SK-N-SH treated with all-trans-retinoic acid at 6 μM for 48 hours (cell line): ENCODE data around the gene MET.

Experiments
- ATAC-seq: fragments of 200-7000 bp; cut with Tn5 transposase; 3 replicates; pipeline ENCODE4 v1.9.1; 2020; ENCODE audit warnings: mild to moderate bottlenecking, moderate library complexity
- CSDC2 ChIP-seq: fragments of 250-450 bp; sonication (Bioruptor Pico); IDR thresholded peaks from 2 replicates; pipeline ENCODE4 v1.5.0; 2020; ENCODE audit warnings: mild to moderate bottlenecking, moderate library complexity
- ESRRG ChIP-seq: fragments of 250-450 bp; sonication (Bioruptor Pico); IDR thresholded peaks from 2 replicates; pipeline ENCODE4 v1.6.1; 2021; ENCODE audit warnings: mild to moderate bottlenecking
- GLIS3 ChIP-seq: fragments of 250-450 bp; sonication (Bioruptor Pico); IDR thresholded peaks from 2 replicates; pipeline ENCODE4 v1.5.0; 2020; ENCODE audit warnings: mild to moderate bottlenecking, moderate library complexity
- ISL1 ChIP-seq: fragments of 250-450 bp; sonication (Bioruptor Pico); IDR thresholded peaks from 2 replicates; pipeline ENCODE4 v2.1.2; 2022; ENCODE audit warnings: mild to moderate bottlenecking, moderate library complexity
- OSR1 ChIP-seq: fragments of 250-450 bp; sonication (Bioruptor Pico); IDR thresholded peaks from 2 replicates; pipeline ENCODE4 v1.8.0; 2022; ENCODE audit warnings: moderate library complexity, mild to moderate bottlenecking, inconsistent platforms
- PPARA ChIP-seq: fragments of 250-450 bp; sonication (Bioruptor Pico); IDR thresholded peaks from 2 replicates; pipeline ENCODE4 v1.5.0; 2020; ENCODE audit warnings: mild to moderate bottlenecking, borderline replicate concordance
- SNAI2 ChIP-seq: fragments of 250-450 bp; sonication (Bioruptor Pico); IDR thresholded peaks from 2 replicates; pipeline ENCODE4 v1.5.0; 2020; ENCODE audit warnings: mild to moderate bottlenecking, moderate library complexity
- TCF4 ChIP-seq: fragments of 250-450 bp; sonication (Bioruptor Pico); IDR thresholded peaks from 2 replicates; pipeline ENCODE4 v1.8.0; 2021; ENCODE audit warnings: mild to moderate bottlenecking, moderate library complexity, borderline replicate concordance
- TOX ChIP-seq: fragments of 250-450 bp; sonication (Bioruptor Pico); IDR thresholded peaks from 2 replicates; pipeline ENCODE4 v1.8.0; 2021; ENCODE audit warnings: mild to moderate bottlenecking, moderate library complexity, borderline replicate concordance
- ZC3H10 ChIP-seq: fragments of 250-450 bp; sonication (Bioruptor Pico); IDR thresholded peaks from 2 replicates; pipeline ENCODE4 v1.5.1; 2021; ENCODE audit warnings: mild to moderate bottlenecking, moderate library complexity
- ZFP3 ChIP-seq: fragments of 250-450 bp; sonication (Bioruptor Pico); IDR thresholded peaks from 2 replicates; pipeline ENCODE4 v1.5.0; 2020; ENCODE audit warnings: mild to moderate bottlenecking, moderate library complexity
- ZNF565 ChIP-seq: fragments of 450-650 bp; formaldehyde crosslinking; conservative IDR thresholded peaks from 2 replicates; pipeline ENCODE4 v1.5.0; 2020; ENCODE audit warnings: low read depth, mild to moderate bottlenecking, moderate library complexity
- TF ChIP-seq, protein P1 (sequence below): fragments of 250-450 bp; sonication (Bioruptor Pico); IDR thresholded peaks from 2 replicates; pipeline ENCODE4 v1.5.0; 2020; ENCODE audit warnings: mild to moderate bottlenecking, moderate library complexity
- TF ChIP-seq, protein P2 (sequence below): fragments of 250-450 bp; sonication (Bioruptor Pico); IDR thresholded peaks from 2 replicates; pipeline ENCODE4 v1.8.0; 2020; ENCODE audit warnings: mild to moderate bottlenecking, moderate library complexity, borderline replicate concordance
- TF ChIP-seq, protein P3 (sequence below): fragments of 250-450 bp; sonication (Bioruptor Pico); IDR thresholded peaks from 2 replicates; pipeline ENCODE4 v1.8.0; 2021; ENCODE audit warnings: low read depth, mild to moderate bottlenecking, moderate library complexity, borderline replicate concordance
- TF ChIP-seq, protein P4 (sequence below): fragments of 250-450 bp; sonication (Bioruptor Pico); IDR thresholded peaks from 2 replicates; pipeline ENCODE4 v1.5.1; 2020; ENCODE audit warnings: low read depth, mild to moderate bottlenecking, moderate library complexity
- TF ChIP-seq, protein P5 (sequence below): fragments of 250-450 bp; sonication (Bioruptor Pico); IDR thresholded peaks from 2 replicates; pipeline ENCODE4 v1.5.1; 2021; ENCODE audit warnings: mild to moderate bottlenecking, moderate library complexity

Gene MET

DNA sequence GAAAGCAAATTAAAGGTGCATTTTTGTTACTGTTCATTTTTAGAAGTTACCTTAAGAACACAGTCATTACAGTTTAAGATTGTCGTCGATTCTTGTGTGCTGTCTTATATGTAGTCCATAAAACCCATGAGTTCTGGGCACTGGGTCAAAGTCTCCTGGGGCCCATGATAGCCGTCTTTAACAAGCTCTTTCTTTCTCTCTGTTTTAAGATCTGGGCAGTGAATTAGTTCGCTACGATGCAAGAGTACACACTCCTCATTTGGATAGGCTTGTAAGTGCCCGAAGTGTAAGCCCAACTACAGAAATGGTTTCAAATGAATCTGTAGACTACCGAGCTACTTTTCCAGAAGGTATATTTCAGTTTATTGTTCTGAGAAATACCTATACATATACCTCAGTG, 99.6 kb downstream of the MET start (continued):
- TF ChIP-seq, protein P1, sequence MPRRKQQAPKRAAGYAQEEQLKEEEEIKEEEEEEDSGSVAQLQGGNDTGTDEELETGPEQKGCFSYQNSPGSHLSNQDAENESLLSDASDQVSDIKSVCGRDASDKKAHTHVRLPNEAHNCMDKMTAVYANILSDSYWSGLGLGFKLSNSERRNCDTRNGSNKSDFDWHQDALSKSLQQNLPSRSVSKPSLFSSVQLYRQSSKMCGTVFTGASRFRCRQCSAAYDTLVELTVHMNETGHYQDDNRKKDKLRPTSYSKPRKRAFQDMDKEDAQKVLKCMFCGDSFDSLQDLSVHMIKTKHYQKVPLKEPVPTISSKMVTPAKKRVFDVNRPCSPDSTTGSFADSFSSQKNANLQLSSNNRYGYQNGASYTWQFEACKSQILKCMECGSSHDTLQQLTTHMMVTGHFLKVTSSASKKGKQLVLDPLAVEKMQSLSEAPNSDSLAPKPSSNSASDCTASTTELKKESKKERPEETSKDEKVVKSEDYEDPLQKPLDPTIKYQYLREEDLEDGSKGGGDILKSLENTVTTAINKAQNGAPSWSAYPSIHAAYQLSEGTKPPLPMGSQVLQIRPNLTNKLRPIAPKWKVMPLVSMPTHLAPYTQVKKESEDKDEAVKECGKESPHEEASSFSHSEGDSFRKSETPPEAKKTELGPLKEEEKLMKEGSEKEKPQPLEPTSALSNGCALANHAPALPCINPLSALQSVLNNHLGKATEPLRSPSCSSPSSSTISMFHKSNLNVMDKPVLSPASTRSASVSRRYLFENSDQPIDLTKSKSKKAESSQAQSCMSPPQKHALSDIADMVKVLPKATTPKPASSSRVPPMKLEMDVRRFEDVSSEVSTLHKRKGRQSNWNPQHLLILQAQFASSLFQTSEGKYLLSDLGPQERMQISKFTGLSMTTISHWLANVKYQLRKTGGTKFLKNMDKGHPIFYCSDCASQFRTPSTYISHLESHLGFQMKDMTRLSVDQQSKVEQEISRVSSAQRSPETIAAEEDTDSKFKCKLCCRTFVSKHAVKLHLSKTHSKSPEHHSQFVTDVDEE (CRISPR knock-in tag) = no peak

DNA sequence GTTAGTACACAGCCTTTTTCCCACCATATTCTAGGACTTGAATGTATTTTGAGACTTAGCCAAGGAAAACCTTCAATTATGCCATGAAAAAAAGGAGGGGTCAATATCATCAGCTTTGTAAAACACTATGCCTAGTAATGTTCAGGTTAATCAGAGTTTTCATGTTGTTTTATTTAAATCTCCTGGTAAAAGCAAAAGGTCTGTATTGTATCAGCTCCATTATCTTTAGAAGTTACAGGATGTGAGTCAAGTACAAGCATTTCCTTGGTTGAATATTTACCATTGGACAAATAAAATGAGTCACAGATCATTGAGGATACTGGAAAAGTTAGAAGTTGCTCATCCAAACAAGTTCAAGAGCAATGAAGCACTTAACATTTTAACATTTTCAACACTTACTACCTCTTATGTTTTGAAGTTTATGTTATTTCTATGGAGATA, 100.4 kb downstream of the MET start:
- TF ChIP-seq ZNF565 (CRISPR knock-in tag) = no peak
- no peak for TF ChIP-seq CSDC2 (CRISPR knock-in tag)
- TF ChIP-seq ZC3H10 (CRISPR knock-in tag) = no peak
- TF ChIP-seq, protein P2, sequence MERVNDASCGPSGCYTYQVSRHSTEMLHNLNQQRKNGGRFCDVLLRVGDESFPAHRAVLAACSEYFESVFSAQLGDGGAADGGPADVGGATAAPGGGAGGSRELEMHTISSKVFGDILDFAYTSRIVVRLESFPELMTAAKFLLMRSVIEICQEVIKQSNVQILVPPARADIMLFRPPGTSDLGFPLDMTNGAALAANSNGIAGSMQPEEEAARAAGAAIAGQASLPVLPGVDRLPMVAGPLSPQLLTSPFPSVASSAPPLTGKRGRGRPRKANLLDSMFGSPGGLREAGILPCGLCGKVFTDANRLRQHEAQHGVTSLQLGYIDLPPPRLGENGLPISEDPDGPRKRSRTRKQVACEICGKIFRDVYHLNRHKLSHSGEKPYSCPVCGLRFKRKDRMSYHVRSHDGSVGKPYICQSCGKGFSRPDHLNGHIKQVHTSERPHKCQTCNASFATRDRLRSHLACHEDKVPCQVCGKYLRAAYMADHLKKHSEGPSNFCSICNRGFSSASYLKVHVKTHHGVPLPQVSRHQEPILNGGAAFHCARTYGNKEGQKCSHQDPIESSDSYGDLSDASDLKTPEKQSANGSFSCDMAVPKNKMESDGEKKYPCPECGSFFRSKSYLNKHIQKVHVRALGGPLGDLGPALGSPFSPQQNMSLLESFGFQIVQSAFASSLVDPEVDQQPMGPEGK (CRISPR knock-in tag) = no peak
- TF ChIP-seq TCF4 (CRISPR knock-in tag) = no peak
- TF ChIP-seq, protein P3, sequence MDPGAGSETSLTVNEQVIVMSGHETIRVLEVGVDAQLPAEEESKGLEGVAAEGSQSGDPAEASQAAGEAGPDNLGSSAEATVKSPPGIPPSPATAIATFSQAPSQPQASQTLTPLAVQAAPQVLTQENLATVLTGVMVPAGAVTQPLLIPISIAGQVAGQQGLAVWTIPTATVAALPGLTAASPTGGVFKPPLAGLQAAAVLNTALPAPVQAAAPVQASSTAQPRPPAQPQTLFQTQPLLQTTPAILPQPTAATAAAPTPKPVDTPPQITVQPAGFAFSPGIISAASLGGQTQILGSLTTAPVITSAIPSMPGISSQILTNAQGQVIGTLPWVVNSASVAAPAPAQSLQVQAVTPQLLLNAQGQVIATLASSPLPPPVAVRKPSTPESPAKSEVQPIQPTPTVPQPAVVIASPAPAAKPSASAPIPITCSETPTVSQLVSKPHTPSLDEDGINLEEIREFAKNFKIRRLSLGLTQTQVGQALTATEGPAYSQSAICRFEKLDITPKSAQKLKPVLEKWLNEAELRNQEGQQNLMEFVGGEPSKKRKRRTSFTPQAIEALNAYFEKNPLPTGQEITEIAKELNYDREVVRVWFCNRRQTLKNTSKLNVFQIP = no peak
- TF ChIP-seq TOX (CRISPR knock-in tag) = no peak
- TF ChIP-seq, all 23 proteins: peak for 0
- peak; percentile 68 for ATAC-seq

DNA sequence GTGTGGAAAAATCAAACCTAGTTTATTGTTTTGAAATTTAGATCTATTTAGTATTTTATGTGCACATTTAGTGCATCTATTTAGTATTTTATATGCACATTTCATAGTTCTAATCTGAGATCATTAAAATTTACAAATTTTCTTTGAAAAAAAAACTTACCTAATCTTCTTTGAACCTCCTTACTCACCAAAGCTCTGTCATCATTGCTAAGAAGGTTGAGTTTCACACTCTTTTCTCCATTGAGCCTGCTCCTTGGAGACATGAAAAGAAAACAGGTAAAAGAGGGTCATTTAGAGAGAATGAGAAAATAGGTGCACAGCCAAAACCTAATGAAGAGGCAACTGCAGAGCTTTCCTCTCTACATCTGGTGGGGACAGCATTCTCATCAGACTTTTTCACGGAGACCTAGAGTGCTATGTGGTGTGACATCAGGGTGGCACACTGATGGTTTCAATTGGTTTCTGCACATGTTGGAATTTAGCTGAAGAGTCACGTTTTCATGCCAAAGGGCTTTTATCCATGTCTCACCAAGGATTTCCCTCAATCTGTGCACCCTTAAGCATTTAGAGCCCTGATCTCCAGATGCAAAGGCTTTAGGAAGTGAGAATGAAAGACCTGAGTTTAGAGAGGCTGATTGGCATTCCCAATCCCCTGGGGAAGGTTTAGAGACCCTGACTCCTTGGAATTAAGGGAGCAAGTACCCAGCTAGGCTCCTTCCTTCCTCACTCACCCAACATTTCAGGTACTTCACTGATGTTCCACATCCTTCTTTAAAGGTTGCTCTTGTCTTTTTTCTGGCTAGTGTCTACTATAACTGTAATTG, 101.1 kb downstream of the MET start:
- ATAC-seq = no peak

More for the DNA sequence above, 101.1 kb downstream of the MET start:
- TF ChIP-seq SNAI2 (no peak), ISL1 (CRISPR knock-in tag) (no peak), ZFP3 (CRISPR knock-in tag) (no peak), PPARA (CRISPR knock-in tag) (no peak), OSR1 (no peak), TOX (CRISPR knock-in tag) (no peak), ZNF565 (CRISPR knock-in tag) (no peak), ESRRG (no peak), GLIS3 (CRISPR knock-in tag) (no peak), CSDC2 (CRISPR knock-in tag) (no peak), TCF4 (CRISPR knock-in tag) (no peak)
- TF ChIP-seq, protein P4, sequence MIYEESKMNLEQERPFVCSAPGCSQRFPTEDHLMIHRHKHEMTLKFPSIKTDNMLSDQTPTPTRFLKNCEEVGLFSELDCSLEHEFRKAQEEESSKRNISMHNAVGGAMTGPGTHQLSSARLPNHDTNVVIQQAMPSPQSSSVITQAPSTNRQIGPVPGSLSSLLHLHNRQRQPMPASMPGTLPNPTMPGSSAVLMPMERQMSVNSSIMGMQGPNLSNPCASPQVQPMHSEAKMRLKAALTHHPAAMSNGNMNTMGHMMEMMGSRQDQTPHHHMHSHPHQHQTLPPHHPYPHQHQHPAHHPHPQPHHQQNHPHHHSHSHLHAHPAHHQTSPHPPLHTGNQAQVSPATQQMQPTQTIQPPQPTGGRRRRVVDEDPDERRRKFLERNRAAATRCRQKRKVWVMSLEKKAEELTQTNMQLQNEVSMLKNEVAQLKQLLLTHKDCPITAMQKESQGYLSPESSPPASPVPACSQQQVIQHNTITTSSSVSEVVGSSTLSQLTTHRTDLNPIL (CRISPR knock-in tag) = no peak
- TF ChIP-seq, protein P3 = no peak
- TF ChIP-seq, protein P1 (CRISPR knock-in tag) = no peak
- TF ChIP-seq, protein P2 (CRISPR knock-in tag) = no peak
- TF ChIP-seq, protein P5, sequence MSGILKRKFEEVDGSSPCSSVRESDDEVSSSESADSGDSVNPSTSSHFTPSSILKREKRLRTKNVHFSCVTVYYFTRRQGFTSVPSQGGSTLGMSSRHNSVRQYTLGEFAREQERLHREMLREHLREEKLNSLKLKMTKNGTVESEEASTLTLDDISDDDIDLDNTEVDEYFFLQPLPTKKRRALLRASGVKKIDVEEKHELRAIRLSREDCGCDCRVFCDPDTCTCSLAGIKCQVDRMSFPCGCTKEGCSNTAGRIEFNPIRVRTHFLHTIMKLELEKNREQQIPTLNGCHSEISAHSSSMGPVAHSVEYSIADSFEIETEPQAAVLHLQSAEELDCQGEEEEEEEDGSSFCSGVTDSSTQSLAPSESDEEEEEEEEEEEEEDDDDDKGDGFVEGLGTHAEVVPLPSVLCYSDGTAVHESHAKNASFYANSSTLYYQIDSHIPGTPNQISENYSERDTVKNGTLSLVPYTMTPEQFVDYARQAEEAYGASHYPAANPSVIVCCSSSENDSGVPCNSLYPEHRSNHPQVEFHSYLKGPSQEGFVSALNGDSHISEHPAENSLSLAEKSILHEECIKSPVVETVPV = no peak
- TF ChIP-seq, all 23 proteins: peak for 0
